GM15510 (cell line): Measurements from ENCODE around the gene LMF1.

Experiments used
- POLR2A ChIP-seq: IDR thresholded peaks from 3 replicates; pipeline ENCODE4 v1.6.1; 2011; ENCODE audit warnings: borderline replicate concordance; ENCODE audit not compliant: insufficient read length; ENCODE audit errors: extremely low read depth

Gene LMF1

GRCh38 chr16:898761-899682, 71.8 kb downstream of the LMF1 start:
- TF ChIP-seq POLR2A: no peak

GRCh38 chr16:898216-898615, 72.6 kb downstream of the LMF1 start:
- TF ChIP-seq POLR2A: no peak

- TF ChIP-seq POLR2A: no peak
Observed at GRCh38 chr16:897701-898100, 73.1 kb downstream of the LMF1 start.

- TF ChIP-seq POLR2A: no peak
Observed at GRCh38 chr16:897200-897543, 73.6 kb downstream of the LMF1 start.

DNA sequence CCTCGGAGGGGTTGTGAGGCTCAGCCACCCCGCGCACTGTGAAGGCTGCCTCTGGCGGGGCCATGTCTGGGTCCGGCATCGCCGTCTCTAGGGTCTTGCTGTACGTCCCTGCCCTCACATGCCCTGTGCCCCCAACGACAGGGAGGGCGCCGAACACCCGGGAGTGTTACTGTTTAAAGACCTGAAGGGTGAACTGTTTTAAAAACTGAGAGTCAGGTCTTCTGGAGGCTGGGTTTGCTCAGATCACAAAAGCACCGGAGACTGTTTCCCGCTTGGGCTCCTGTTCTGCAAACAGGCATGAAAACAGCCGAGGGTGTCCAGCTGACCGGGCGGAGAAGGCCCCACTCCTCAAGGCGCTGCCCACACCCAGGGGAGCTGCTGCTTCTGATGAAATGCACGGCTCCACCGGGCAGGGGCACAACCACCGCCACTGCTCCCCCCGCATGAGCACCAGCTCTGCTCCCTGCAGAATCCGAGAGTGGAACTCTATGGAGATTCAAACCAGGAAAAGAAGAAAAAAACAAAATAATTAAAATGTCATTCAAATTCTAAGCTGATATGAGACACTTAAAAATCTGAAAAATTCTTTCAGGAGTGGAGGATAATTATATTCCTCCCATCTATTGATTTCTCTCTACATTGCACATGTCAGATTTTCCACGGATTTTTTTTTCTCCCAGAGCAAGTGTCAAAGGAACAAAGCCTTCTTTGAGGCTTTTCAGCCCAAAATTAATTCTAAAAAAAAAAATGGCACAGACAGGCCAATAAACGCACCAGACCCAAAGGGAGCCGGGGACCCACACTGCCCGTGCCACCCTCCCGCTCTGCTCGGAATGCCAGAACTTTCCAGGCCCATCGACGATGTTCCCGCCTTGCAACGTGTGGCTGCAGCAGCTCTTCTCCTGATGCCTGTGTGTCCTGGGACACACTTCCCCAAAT, 74.3 kb downstream of the LMF1 start:
- no peak for TF ChIP-seq POLR2A

DNA sequence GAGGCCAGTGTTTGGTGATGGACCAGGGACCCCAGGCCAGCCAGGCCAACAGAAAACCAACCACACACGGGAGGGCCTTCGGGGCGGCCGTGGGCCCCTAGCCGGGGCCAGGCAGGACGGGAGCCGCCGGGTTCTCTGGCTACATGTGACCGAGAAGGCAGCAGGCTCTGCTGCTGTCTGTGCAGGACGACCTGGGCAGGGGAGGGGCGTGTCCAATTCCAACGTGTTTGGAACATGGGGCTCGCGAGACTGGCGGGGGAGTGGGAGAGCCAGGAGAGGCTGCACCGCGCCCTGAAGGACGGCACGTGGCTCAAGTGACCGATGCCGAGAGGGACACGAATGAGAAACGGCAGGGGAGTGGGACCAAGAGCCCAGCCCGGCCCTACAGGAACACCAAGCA, 75.4 kb downstream of the LMF1 start:
- no peak for TF ChIP-seq POLR2A

DNA sequence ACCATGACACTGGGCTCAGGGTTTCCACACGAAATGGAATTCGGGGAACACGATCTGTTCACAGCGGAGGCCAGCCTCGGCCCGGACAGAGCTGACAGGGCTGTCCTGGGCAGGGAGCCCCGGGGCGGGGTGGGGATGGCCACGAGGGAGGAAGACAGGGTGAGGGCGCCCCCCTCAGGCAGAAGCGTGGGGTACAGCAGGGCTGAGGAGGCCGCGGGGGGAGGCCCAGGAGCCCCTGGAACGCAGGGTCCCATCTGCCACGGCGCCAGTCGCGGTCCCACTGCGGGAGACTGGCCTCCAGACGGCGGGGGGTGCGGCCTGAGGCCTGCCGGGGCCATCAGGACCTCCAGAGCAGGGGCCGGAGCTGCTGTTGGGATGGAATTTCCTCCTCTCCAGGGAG, 75.9 kb downstream of the LMF1 start:
- no peak for TF ChIP-seq POLR2A

DNA sequence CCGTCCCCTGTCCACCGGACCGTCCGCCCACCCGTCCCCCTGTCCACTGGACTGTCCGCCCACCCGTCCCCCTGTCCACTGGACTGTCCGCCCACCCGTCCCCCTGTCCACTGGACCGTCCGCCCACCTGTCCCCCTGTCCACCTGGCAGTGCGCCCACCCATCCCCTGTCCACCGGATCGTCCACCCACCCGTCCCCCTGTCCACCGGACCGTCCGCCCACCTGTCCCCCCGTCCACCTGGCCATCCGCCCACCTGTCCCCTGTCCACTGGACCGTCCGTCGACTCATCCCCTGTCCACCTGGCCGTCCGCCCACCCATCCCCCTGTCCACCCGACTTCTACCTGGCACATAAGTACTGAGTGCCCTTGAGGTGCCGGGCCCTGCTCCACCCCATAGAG, 76.6 kb downstream of the LMF1 start:
- TF ChIP-seq POLR2A: no peak

DNA sequence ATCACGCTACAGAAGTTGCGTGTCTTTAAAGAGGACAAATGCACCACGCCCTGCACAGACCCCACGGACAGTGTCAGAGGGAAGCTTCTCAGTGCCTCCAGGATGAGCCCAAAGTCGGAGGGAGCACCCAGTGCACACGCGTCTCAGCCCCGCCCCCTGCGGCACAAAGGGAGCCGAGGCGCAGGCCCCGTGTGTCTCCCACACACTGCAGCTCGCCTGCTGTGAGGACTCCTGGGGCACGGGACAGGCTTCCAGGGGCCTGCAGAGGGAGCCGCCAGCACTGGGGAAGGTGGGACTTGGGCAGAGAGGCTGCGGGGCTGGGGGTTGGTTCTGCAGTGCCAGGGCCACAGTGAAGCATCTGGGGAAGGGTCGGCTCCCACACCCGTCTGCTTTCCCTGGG, 77.4 kb downstream of the LMF1 start:
- TF ChIP-seq POLR2A: no peak

DNA sequence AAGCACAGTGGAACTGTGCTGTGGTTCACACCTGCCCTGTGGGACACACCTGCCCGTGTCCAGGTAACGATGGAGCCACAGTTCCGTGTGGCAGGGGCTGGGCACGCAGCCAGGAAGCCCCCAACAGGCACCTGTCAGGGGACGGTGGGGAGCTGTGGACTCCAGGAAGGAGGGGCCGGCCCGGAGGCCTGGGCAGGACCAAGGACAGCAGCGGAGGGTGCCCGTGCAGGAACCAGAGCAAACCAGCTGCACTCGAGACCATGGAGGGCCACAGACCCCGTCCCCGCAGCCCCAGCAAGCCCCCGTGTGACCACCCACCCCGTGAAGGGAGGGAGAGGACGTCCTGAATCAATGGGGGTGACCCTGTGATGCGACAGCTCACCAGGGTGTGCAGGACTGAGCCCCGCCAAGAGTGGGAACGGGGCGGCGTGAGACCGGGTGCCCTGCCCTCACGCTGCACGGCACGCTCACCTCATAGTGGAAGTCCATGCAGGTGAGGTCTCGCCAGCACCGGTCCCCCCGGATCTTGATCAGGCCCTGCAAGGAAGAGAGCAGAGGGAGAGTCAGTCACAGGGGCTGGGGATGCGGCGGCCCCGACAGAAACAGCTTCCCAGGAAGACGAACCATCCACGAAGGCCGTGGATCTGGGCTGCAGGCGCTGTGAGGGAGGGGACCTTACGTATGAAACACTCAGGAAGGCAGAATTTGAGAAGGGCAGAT, 78.1 kb downstream of the LMF1 start:
- no peak for TF ChIP-seq POLR2A

DNA sequence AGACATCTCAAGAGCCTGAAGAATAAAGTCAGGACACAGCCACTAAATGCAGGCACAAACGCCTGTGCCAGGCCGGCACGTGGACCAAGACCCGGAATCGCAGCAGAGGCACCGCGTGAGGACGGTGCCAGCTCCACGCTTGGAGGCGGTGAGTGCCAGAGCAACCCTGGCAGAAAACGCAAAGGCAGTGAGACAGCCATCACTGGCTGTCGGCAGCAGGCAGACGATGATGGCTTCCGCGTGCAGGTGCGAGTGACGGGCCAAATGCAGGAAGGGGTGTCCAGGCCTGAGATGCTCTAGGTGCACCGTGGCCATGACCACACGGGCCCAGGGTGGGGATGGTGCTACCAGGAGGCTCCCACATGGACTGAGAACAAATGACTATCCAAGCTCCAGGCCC, 78.8 kb downstream of the LMF1 start:
- no peak for TF ChIP-seq POLR2A

GRCh38 chr16:891353-891740, 79.4 kb downstream of the LMF1 start:
- TF ChIP-seq POLR2A: no peak

DNA sequence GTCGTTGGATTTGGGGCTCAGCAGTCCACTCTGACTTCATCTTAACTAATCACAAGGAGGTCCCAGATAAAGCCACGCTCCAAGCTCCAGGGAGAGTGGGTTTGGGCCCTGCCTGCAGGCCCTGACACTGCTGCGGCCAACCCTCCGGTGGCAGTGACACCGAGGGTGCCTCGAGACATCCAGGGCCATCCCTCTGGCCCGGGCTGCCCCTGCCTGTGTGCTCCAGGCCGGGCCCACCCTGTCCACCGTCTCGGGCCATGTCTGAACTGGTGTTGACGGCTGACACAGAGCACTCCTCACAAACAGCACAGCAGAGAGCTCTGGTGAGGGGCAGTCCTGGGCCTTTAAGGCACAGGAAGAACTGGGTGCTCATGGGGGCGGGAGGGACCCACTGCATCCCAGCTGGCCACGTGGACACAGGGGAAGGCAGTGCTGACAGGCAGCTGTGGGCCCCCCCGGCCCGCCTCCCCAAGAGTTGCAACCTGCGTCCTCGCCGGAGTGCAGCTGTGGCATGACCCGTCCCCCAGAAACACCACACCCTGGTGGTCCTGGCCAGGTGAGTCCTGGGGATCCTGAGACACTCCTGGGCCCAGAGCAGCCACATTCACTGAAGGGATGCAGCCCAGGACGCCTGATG, 80.0 kb downstream of the LMF1 start:
- TF ChIP-seq POLR2A: no peak

DNA sequence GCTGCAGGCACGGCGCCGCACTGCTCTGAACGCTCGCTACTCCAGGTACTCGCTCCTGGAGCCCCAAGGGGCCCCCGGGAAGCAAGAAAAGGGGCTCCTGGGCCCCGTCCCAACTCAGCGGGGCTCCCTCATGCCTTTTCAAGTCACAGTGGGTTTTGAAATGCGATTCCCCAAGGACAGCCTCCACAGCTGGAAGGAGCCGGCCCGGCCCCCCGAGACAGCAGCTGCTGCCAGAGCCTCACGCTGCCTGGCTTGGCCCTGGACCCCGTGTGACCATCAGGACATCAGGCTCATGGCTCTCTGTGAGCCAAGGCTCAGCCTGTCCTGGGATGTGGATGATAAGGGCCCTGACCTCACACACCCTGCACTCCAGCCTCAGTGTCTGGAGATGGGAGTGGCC, 80.6 kb downstream of the LMF1 start:
- TF ChIP-seq POLR2A: no peak
